NCI-H2171 (cell line): ENCODE measurements around the gene BCL2.

Source experiments
- DNase-seq: peaks from one replicate; lab custom pipeline; 2025; lab: John Stamatoyannopoulos, UW

BCL2 gene

DNA sequence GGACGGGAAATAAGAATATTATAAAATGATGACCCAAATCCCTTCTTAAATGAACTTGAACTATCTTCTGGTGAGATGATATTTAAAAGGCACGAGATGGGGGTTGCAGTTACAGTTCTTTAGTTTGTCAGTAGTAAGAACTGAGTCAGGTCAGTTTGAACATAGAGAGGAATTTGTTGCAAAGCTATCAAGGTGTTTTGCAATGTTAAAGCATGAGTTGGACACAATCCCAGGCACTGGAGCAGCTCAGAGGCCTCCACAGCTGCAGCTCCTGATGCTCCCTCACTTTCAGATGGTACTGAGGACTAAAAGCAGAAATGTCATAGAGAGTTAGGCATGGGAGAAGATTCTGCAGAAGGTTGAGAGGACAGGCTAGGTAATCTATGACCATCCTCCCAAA, 236.0 kb downstream of the BCL2 start:
- no peak for DNase-seq

GRCh38 chr18:63083020-63083531, 236.5 kb downstream of the BCL2 start:
- no peak for DNase-seq

- DNase-seq, result no peak
These were observed 237.1 kb downstream of the BCL2 start for GRCh38 chr18:63082366-63083019.

GRCh38 chr18:63079114-63079513, 240.5 kb downstream of the BCL2 start:
- no peak for DNase-seq

DNA sequence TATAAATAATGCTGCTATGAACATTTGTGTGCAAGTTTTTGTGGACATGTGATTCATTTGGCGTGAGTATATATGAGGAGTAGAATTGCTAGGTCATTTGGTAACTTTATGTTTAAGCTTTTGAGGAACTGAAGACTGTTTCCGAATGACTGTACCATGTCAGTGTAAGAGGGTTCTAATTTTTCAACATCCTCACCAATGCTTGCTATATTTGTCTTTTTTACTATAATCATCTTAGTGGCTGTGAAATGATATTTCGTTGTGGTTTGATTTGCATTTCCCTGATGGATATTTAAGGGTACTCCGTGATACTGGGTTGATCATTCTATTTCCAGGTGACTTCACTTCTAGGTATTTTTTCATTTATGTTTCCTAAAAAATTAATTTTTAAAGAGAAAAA, 241.1 kb downstream of the BCL2 start:
- DNase-seq, result no peak

DNA sequence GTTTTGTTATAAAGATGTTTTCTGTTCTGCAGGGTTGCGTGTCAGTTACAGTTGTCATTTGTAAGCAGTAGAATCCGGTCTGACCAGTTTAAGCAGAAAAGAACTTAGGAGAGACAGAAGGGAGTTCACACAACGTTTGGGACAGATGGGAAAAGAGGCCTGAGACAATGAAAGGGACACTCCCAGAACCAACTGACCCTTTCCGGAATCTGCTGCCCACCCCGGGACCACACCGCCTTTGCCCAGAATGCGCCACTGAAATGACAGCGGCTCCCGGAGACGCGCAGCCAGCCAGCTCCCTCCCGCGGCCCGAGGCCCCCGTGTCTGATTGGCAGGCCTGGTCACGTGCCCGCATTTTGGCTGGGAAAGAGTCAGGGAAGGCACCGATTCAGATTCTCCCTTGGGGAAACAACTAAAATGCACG, 244.6 kb downstream of the BCL2 start:
- peak; percentile 80 for DNase-seq

DNA sequence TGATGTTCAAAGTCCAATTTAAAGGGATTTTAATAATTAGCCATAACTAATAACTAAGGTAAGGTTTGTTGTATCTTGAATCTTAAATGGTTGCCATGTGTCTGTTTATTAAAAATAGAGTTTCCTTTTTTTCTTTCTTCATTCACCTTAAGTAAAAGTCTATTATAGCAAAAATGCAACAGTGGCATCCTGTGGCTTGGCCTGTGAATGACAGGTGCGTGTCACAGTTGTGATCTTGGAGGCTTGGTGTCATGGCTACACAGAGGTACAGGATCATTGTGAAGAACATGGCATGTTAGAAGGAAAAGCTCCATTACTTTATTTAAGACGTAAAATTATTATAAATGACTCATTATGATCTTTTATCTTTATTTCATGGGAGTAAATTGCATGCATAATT, 246.1 kb downstream of the BCL2 start:
- no peak for DNase-seq
